RKO (cell line): ENCODE measurements around the gene DCLK1.

Experiments
- DNase-seq: peaks from one replicate; pipeline ENCODE4 v3.0.0-alpha.2; 2016; ENCODE audit warnings: low spot score

DCLK1 gene

DNA sequence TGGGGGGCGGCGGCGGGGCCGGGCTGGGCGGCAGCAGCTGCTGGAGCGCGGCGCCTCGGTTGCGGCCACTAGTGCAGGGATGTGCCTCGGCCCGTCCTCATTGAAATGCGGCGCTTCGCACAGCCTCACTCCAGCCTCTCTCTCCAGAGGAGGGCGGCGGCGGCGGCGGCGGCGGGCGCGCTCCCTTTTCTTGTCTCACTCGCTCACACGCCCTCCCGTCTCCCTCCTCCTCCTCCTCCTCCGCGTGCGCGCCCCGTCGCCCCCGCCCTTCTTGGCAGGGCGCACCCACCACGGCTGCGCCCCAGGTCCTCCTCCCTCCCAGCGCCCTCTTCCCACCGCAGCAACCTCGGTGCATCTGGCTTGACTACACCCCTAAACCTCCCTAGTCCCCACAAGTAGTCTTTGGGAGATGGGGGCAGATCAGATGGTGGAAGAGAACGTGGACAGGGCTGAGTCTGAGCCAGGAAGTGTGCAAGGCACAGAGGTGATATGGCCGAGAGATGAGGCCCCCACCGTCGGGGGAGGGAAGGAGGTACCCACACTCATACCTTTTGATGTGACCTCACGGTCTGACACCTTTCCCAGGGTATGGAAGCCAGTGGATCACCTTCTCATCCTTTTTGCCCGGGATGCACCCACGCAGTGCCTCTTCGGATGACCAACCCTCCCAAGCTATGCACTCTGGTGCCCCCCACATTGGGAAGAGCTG is at the start of gene DCLK1:
Gene DCLK1, minus strand, starts transcription at position 161 of the 709 bp plus-strand sequence.
- DNase-seq = no peak

DNA sequence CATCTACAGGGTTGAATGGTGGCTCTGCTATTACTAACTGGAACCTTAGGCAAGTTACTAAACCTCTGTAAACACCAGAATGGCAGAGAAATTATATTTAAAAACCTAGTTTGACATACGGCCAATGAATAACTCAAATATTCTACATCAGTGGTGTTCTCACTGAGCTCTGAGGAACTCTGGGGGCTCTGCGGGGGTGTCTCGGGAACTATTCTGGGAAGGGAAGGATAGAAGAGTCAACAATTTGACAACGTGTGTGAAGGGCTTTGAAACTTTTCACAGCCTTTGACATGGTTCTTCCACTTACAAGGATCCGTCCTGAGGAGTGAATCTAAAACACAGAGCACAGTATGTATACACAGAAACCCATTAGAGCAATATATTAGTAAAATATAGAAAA is 44.4 kb upstream of the DCLK1 start:
- no peak for DNase-seq

DNA sequence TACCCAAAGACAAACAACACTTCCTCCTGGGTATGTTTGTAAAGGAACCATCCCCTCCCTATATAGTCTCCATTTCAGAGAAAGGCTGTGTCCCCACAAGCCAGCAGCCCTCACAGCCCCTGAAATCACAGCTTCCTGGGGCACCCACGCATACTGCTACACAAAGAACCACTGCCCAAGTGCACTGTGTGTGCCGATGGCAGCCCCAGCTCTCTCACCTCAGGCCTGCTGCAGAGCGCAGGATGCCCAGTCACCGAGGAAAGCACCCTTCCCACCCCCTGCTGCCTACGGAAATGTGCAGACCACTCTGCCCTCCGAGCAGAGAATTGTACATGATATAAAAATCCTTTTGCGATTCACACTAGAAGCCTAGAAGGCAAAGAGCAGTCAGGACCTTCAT is 43.7 kb upstream of the DCLK1 start:
- no peak for DNase-seq

DNA sequence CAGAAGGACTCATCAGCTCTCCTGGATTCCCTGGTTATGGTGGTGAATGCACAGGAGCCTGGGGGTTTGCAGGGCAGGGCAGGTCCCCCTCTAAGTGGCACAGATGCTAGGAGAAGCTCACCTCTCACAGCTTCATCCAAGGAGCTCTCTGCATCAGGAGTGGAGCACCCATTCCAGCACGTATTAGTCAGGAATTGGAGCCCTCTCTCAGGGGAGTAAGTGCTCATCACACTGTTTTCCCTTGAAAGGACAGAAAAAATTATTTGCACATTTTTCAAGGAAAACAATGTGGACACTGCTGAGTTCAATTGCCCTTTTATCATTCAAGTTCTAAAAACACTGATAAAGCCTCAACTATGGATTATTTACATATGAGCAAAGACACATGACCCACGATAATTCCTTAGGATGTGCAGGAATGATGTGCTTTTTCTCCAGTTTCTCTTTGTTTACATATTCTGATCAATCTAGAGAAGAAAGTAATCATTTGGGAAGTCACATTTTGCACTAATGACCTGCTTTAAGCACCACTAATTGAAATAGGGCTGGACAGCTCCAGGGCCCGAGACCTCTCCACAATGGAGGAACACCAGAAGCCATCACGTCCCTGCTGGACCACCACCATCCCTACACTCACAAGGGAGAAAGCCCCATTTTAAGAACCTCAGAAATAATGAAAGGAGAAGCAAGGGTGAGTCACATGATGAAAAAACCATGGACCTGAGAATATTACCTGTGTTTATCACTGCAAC is 42.6 kb upstream of the DCLK1 start:
- DNase-seq = no peak

DNA sequence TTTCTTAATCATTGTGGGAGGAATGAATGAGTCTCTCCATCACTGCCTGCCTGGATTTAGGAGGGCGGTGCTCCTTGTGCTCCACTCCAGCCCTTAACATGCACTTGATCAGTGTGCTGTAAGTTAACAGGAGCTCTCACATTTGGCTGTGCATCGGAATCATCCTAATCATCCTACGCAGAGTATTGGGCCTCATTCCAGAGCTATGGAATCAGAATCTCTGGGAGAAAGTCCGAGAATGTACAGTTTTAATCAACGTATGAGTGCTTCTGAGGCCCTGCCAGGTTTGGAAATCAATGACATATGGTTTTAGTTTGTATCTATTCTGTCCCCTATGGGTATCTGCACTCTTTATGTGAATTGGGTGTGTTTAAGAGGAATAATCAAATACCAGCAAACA is 34.9 kb upstream of the DCLK1 start:
- no peak for DNase-seq

DNA sequence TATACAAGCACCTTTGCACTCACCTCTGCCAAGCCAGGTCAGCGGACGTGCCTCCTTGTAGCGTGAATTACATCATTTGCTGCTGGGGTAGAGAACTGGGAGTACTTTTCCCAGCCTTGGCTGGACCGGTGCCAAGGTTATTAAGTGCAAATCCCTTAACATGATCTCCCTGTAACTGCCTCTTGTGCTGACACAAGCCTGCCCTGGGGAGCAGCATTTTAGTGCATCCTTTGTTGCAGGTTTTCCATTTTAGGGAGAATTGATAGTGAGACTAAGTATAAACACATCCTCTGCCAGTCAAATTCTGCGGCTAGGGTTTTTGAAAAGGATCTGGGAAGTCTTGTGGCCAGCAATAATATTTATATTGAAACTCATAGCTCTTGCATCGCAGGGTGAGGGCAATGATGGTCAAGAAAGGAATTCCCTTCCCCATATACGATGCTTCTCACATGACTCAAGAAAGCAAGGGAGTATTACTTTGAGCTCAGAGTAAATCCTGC is 32.7 kb upstream of the DCLK1 start:
- no peak for DNase-seq

DNA sequence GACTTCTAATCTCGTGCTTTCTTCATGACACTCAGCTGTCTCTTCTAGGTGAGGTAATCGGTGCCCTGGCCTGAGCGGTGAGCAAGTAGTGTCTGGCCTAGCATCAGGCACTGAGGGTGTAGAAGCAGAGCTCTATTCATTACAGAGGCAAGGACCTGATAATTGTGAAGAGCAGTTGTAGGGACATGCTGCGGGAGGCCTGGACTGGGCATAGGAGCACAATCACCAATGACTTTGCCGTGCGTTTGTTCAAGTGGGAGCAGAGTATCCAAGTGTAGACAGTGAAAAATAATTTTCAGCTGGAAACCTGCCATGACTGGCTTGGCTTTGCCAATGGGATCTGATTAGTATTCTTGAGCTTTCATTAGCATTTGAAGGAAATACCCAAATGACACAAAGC is 32.1 kb upstream of the DCLK1 start:
- no peak for DNase-seq

DNA sequence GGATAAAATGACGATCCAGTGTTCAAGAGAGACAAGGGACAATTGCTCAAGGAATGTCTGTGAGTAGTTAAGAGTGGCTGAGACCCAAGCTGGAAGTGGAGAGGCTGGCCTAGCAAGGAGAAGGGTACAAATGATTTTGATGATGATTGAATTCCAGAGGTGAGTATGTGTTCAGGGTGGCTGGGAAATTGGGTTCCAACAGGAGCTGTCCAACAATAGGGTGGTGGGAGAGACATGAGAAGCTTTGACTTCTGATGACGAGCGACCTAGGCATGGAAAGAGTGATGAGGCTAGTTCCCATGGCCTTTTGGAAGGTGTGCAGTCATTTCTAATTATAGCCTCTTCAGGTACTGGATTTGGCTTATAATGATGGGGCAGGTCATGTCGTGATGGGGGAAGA is 29.1 kb upstream of the DCLK1 start:
- no peak for DNase-seq

DNA sequence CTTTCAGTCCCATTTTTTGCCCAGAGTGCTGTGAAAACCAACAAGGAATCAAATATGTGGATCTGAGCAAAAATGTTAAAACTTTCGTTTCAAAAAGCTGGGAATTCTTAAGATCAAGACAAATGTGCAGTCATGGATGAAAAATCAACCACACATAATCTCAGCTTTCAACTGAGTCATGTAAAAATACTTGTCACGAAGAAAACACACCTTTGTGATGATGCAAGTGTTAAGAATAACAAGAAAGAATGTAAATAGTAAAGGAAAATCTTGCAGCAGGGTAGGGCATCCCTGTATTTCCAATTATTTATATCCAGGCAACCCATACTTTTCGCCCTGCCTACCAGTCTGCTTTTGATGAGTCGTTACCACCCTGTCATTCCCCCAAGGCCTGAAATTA is 27.4 kb upstream of the DCLK1 start:
- DNase-seq = no peak

DNA sequence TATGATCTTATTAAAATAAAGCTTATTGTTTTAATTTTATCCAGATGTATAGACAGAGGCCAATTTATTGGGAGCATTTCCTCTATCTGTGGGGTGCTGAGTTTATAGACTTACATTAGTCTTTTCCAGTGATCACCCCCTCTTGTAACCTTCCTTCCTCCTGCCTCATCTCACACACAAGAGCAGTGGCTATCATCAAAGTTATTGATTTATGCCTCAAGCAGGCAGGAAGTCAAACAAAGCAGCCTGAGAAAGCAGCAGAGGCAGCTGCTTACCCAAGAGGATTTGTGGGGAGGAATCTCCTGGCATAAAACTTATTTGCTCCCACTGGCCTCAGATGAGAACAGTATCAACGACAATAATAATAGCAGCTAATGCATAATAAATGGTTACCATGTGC is 26.3 kb upstream of the DCLK1 start:
- DNase-seq = no peak

DNA sequence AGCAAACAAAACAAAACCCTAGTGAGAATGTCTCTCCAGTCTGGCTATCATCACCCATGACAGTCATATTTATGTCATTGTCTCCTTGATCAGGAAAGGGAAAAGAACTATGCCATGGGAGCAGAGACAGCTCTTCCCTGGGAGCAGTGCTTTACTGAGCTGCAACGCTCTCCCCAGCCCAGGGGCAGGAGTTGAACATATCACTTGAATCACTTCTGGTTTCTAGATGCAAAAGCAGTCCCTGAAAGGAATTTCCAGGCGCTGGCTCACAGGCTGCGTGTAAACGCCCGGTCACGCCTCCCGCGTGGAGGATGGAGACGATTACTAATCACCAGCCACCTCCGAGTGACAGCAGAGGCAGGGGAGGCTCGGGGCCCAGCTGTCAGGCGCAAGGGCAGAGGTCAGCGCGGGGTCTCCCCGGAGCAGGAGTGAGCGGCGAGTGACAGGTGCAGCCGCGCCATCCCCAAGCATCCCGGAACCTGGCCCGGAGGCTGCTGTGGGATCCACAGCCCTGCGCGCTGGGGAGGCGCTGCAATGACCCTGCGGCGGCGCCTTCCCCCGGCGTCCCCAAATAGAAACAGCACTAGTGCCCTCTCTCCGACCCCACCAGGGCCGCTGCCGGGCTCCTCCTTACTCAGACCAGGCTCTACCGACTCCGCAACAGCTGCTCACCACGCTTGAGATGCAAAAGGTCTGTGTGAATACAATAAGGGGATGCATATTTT is 23.5 kb upstream of the DCLK1 start:
- DNase-seq = no peak

DNA sequence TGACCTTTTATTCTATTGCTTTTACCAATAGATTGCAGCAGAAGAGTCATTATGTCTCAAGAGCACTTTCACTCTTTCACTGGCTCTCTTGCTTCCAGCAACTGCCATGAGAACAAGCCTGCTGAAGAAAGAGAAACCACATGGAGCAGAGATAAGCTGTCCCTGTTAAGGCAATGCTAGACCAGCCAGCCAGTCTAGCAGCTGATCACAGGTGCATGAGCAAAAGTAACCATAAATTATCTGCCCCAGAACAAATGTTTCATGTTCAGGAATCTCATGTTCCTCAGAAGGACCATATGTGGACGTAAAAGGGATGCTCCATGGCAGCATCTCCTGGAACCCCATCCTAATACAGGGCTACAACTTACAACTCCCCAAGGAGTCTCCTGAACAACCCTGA is 20.4 kb upstream of the DCLK1 start:
- DNase-seq = no peak

DNA sequence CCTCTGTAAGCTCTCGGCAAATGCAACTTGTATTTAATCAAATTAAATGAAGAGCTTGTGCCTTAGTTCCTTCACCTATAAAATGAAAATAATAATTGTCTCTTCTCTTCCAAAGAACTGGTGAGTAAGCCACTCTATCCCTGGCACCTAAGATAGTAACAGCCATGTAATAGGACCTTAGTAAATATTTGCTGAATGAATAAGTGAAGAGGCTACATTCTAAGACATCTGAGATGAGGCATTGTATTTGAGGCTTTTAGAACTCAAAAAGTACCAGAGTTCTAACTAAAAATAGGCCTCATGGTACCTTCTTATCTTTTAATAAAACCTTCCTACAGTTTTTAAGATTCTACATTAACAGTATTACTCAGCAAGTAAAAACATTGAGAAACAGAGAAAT is 17.3 kb upstream of the DCLK1 start:
- no peak for DNase-seq

DNA sequence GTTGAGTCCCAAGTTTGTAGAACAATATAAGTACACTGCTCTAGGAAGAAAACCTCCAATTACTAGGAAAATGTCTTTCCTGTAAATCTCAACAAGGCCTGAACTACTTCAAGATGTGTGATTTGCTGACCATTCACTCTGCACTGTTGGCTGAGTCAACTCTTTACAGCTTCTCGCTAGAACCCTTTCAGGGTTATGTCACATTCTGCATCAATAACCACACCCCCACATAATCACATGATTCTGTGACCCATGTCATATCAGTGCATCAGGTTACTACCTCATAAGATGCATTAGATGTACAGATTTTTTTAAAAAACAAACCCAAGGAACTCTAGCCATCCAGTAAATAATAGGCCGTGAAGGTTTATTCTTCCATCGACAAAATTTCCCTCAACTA is 16.1 kb upstream of the DCLK1 start:
- no peak for DNase-seq

DNA sequence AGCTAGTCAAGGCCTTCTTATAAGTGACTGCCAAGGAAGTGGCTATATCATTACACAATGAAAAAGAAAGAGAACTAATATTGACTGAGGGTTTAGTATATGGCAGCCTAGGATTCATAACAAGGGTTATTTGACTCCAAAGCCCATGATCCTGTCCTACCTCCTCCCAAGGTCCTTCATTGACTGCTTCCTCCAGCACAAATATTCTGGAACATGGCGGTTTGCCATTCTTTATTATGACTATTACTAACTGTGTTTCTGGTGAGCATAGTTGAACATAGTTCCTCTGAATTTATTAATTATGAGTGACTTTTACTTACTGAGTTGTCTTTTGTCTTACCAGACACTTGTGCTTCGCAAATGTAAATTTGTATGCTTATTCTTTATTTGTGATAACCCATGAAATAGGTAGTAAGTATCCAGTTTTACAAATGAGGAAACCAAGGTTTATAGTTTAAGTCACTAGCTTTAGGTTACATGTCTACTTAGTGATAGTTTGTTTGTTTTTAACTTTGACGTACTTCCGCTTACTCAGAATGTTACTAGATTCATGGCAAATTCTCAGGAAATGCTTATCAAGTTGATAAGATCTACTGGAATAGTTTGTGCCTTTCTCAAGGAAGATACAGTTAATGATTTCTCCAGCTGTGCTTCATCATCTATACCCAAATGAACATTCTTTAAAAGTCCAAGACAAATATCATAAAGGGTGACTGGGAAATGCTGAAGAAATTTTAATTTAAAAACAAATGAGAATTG is 15.5 kb upstream of the DCLK1 start:
- no peak for DNase-seq

DNA sequence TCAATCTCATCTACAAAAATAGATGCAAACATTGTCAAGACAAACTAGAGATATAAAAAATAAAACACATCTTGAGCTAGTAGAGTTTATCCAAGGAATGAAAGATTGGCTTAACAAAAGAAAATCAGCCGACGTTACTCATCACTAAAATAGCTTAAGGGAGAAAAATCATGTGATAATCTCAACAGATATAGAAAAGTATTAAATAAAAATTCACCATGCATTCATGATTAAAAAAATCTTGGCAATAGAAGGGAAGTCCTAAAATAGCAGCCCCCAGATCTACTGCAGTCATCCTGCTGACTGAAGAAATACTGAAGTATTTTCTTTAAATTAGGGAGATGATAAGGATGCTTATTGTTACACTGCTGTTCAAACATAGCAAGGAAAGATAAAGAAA is 12.6 kb upstream of the DCLK1 start:
- no peak for DNase-seq

DNA sequence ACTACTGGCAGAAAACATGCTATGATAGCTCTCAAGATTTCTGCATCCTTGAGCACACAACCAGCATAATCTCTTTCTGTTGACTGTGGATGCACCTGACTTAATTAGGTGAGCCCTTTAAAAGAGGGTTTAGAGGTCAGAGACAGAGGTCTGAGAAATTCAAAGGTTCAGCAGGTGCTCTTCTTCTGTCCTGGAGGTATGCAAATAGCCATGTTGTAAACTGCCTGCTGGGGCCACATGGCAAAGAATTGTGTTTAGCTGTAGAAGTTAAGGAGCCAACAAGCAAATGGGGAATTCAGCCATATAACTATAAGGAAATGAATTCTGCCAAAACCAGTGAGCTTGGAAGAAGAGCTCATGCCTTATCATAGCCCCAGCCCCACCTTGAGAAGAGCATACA is 11.6 kb upstream of the DCLK1 start:
- no peak for DNase-seq

DNA sequence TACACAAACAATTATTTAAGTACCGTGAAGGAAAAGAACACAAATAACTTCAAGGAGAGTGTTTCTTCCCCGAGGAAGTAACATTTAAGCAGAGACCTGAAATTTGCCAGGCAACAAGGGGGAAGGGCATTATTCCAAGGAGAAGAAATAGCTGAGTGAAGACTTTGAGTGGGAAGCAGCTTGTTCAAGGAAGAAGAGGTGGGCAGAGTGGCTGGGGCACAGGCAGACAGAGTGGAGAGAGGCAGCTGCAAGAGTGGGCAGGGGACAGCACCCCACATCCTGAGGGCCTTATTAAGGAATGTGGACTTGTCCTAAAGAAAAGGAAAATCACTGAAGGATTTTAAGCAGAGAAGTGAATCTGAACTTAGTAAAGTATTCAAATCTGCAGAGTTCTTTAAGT is 4.7 kb upstream of the DCLK1 start:
- no peak for DNase-seq

DNA sequence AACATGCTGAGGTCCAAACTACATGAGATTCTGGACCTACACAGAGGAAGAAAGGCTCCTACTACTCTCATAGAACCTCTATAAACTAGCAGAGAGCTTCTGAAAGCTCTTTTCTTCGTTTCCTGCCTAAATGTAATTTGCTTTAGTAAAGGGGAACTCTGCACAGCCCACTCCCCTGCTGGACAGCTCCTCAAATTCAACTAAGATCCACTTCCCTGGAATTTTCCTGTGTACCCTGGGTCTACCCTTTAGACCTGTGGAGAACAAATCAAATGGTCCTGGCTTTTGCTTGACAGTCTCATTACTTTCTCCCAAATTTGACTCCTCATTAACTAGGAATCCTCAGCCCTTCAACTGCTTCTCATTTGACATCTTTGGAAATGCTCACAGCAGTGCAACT is 3.5 kb upstream of the DCLK1 start:
- no peak for DNase-seq

DNA sequence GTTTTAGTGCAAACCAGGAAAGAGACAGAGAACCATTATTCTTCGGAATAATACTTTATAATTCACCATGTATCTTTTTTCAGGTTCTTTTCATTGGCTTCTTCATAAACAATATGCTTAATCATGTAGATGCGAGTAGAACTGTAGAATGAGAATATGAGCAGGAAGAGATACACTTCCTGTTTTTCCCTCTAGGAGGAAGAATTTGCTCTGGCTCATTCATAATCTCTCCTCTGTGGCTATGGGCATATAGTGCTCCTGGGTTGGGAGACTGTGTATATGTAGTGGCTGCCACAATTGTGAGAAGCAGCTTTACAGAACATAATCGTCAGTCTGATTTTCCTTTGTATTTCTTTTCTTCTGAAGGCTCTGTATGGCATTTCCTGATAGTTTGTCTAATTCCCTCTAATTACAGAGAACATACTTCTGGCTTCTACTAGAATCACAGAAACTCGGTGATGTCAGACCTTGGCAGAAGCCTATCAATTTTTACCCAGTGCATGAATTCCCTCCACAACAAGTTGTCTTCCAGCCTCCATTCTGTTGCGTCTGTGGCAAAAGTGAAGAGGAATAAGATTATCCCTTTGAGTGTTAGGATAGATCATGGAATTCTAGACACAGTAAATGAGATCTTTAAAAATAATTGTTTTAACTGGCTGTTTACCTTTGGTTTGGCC is 2.9 kb upstream of the DCLK1 start:
- DNase-seq = no peak

DNA sequence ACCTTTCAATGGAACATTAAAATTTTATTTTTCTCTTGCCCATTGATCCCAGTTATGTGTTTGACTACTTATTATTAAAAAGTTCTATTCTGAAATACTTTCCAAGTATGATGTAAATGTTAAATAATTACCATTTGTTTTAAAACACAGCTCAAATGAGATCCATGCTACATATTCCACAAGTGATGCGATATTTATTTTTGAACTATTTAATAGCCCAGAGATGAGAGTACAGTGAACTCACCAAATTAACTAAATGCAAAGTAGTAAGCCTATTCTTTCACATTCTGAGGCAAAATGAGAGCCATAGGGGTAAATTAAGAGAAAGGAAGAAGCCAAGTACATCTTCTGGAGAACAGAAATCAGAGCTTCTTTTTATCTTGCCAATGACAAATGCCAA is 1.2 kb upstream of the DCLK1 start:
- no peak for DNase-seq

DNA sequence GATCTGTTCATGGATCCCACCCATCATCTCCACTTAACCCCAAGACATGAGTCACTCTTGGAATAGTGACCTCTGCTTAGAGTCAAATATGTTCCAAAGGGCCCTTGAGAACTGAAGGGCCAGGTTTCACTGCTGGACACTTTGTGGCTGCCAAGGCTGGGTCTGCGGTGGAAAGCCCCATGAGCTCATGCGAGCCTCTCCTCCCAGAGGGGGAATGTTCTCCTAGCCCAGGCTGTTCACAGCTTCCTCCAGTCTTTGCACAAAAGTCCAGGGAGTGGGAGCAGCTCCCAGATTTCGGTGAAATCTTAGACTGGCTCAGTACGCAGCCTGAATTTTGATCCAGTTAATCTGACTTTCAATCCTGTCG is 732 bp upstream of the DCLK1 start:
- DNase-seq = no peak
